Activated CD4-positive, alpha-beta T cell treated with anti-CD3 and anti-CD28 coated beads, Interleukin-2, amount 10 ng/mL, durations not matched to agents 7 days and 5 days (primary cell): Measurements from ENCODE around the gene NRARP. TPM values are rescaled to one million over a fixed set of nuclear protein-coding genes. Genes with fewer than 3 reads are reported as not detected.

Experiments
- CTCF ChIA-PET: fragments of 350-600 bp; sonication (Branson Sonifier 250); formaldehyde crosslinking; loops from one replicate; lab custom pipeline; 2021; ENCODE audit warnings: antibody characterized with exemption; lab: Charles Lee
- POLR2A ChIA-PET: fragments of 350-600 bp; sonication (Branson Sonifier 250); formaldehyde crosslinking; loops from one replicate; lab custom pipeline; 2021; ENCODE audit warnings: antibody characterized with exemption; lab: Charles Lee
- DNase-seq: peaks from one replicate; pipeline ENCODE4 v3.0.0-alpha.2; 2020
- H3K27ac Mint-ChIP-seq: one replicate; pipeline ENCODE4 v1.8.0; 2021; ENCODE audit warnings: mild to moderate bottlenecking, moderate library complexity, mixed read lengths
- H3K27me3 Mint-ChIP-seq: one replicate; pipeline ENCODE4 v1.8.0; 2021; ENCODE audit warnings: mixed read lengths
- H3K36me3 Mint-ChIP-seq: one replicate; pipeline ENCODE4 v1.8.0; 2021; ENCODE audit warnings: low read depth, mixed read lengths
- H3K4me1 Mint-ChIP-seq: one replicate; pipeline ENCODE4 v1.8.0; 2021; ENCODE audit warnings: mixed read lengths
- H3K4me3 Mint-ChIP-seq: one replicate; pipeline ENCODE4 v1.8.0; 2021; ENCODE audit warnings: mild to moderate bottlenecking, moderate library complexity, mixed read lengths
- H3K9me3 Mint-ChIP-seq: one replicate; pipeline ENCODE4 v1.8.0; 2021; ENCODE audit warnings: mixed read lengths
- total RNA-seq, 2 experiments: library from RNA; stranded (reverse); gene quantifications; one replicate each; pipeline ENCODE4 v1.2.3, GENCODE V29; 2021

The NRARP gene
- total RNA-seq, 2 experiments from 2014 or later: 0.32 to 0.44 TPM

GRCh38 chr9:137319011-137319738, 17.1 kb upstream of the NRARP start:
- Mint-ChIP-seq H3K36me3 (no peaks in the 10 kb centered on the region), H3K4me1 (peaks cover 8% of the 10 kb centered on the region), H3K27ac (no peak overlapping the region), H3K9me3 (no peaks in the 10 kb centered on the region), H3K4me3 (no peak overlapping the region), H3K27me3 (peaks cover 3% of the 10 kb centered on the region)
- CTCF ChIA-PET: interaction anchor here (1.2 kb wide), 1 partner anchor 17 kb away, joined by 4 read pairs; the partner anchor contains the start of gene NRARP
- DNase-seq: no peak
- POLR2A ChIA-PET: no interaction called here

DNA sequence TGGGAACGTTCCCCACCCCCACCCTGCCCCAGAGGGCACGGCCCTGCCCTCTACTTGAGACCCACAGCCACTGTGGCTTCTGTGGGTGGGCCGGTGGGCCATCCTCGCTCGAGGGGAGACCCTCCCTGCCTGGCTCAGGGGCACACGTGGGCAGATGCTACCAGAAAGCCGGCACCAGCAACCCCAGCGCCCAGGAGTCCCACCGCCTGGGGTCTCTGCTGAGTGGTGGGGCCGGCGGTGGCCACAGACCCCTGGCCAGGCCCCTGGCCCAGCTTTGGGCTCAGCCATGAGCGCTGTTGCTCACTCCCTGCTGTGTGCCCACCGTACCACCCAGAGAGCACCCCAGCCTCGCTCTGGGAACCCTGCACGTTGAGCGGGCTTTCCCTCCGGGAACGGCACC, 16.5 kb upstream of the NRARP start:
- Mint-ChIP-seq H3K4me3 (no peak overlapping the region), H3K9me3 (no peaks in the 10 kb centered on the region), H3K36me3 (no peaks in the 10 kb centered on the region), H3K27me3 (peaks cover 3% of the 10 kb centered on the region), H3K27ac (no peak overlapping the region), H3K4me1 (peaks cover 8% of the 10 kb centered on the region)
- DNase-seq: no peak
- ChIA-PET CTCF (interaction anchor here (1.2 kb wide), 1 partner anchor 17 kb away, joined by 4 read pairs; the partner anchor contains the start of gene NRARP), POLR2A (no interaction called here)

- CTCF ChIA-PET: interaction anchor here (0.6 to 1.2 kb wide), 2 partner anchors 16 to 619 kb away, joined by 3 to 4 read pairs; partner anchors contain the start of gene NRARP
- H3K4me1 Mint-ChIP-seq: peaks cover 8% of the 10 kb centered on the region
Observed at GRCh38 chr9:137317718-137318511, 15.8 kb upstream of the NRARP start.

DNA sequence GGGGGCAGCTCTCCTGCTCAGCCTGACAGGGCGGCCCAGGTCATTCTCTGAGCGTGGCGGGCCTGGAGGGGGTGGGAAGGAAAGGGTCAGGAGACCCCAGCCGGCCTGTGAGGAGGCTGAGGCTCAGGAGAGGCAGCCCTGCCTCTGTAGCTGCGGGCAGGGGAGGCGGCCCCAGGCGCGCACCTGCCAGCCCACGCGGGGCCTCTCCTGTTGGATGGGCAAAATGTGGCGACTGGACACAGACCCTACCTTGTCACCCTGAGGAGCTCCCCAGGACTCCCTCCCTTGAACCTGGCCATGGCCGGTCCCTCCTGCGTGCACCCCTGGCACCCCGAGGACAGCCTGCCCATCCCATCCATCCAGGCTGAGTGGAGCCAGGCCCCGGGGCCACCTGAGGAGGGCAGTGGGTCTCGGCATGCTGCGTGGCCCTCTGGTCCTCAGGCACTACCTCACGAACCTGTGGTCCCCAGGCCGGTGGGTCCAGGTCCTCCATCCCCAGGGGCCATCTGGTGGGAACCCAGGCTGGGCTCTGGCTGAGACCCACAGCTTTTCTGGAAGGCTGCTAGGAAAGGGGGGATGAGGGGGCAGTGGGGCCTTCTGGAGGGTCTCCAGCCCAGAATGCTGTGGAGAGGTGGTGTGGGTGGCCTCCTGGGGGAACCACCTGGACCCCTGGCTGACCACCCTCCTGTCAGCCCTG, 15.1 kb upstream of the NRARP start:
- ChIA-PET CTCF (interaction anchor here (0.6 to 1.5 kb wide), 2 partner anchors 15 to 618 kb away, joined by 3 to 7 read pairs; partner anchors contain the start of gene NRARP), POLR2A (no interaction called here)
- H3K27me3 Mint-ChIP-seq: peaks cover 3% of the 10 kb centered on the region
- no peaks in the 10 kb centered on the region for H3K9me3 Mint-ChIP-seq
- no peaks in the 10 kb centered on the region for H3K36me3 Mint-ChIP-seq
- peaks cover 7% of the 10 kb centered on the region for H3K4me1 Mint-ChIP-seq
- no peak overlapping the region for H3K27ac Mint-ChIP-seq
- H3K4me3 Mint-ChIP-seq: no peak overlapping the region
- DNase-seq: peak; percentile 6

More at GRCh38 chr9:137317718-137318511, 15.8 kb upstream of the NRARP start:
- Mint-ChIP-seq H3K27me3 (peaks cover 3% of the 10 kb centered on the region), H3K9me3 (no peaks in the 10 kb centered on the region), H3K4me3 (no peak overlapping the region), H3K36me3 (no peaks in the 10 kb centered on the region), H3K27ac (no peak overlapping the region)
- no peak for DNase-seq
- POLR2A ChIA-PET: no interaction called here

DNA sequence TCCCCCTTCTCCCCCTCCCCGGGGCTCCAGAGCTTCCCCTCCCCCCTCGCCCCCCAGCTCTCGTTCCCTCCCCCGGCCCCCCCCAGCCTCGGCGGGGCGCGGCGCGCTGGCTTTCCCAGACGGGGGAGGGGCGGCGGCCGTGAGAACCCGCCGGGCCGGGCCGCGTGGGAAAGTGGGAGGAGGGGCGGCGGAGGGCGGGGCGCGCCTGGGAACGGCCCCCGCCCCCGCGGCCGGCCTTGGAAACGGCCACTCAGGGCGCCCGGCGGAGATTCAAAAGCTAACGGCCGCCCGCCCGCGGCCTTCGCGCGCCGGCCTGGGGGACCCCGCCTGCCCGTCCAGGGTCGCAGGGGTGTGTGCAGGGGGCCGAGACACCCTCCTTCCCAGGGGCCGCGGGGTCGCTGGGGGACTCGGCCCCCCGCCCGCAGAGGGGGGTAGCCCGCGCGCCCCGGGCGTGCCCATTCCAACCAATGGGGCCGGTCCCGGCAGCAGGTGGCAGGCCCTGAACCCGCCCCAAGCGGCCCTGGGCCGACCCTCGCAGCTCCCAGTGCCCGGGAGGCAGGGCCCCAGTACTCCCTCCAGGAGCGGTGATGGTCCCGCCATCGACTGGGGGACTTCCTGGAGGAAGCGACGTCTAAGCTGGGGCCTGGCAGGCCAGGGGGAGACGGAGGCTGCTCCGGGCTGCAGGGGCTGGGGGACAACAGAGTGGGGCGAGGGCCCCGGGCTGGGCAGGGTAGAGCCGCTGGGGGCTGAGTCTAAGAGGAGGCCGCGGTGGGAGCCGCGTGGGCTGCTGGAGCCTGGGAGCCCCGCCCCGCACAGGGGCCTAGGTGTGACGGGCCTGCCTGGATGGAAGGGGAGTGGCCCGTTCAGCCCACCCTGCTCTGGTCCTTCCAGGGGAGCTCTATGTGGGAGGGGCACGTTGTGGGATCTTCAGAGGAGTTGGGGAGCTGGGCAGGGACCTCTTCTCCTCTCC, 14.2 kb upstream of the NRARP start:
- POLR2A ChIA-PET: no interaction called here
- no peaks in the 10 kb centered on the region for H3K36me3 Mint-ChIP-seq
- H3K4me1 Mint-ChIP-seq: peaks cover 4% of the 10 kb centered on the region
- DNase-seq: peak; percentile 5
- H3K9me3 Mint-ChIP-seq: no peaks in the 10 kb centered on the region
- no peak overlapping the region for H3K27ac Mint-ChIP-seq
- H3K4me3 Mint-ChIP-seq: no peak overlapping the region
- CTCF ChIA-PET: interaction anchor here (0.5 to 1.5 kb wide), 2 partner anchors 14 to 159 kb away, joined by 3 to 7 read pairs; partner anchors contain the start of gene NRARP
- H3K27me3 Mint-ChIP-seq: peaks cover 3% of the 10 kb centered on the region

GRCh38 chr9:137315581-137316011, 13.5 kb upstream of the NRARP start:
- Mint-ChIP-seq H3K27me3 (peaks cover 3% of the 10 kb centered on the region), H3K4me1 (peaks cover 2% of the 10 kb centered on the region), H3K27ac (no peak overlapping the region), H3K9me3 (no peaks in the 10 kb centered on the region), H3K36me3 (no peaks in the 10 kb centered on the region), H3K4me3 (no peak overlapping the region)
- ChIA-PET POLR2A (no interaction called here), CTCF (no interaction called here)
- DNase-seq: no peak

DNA sequence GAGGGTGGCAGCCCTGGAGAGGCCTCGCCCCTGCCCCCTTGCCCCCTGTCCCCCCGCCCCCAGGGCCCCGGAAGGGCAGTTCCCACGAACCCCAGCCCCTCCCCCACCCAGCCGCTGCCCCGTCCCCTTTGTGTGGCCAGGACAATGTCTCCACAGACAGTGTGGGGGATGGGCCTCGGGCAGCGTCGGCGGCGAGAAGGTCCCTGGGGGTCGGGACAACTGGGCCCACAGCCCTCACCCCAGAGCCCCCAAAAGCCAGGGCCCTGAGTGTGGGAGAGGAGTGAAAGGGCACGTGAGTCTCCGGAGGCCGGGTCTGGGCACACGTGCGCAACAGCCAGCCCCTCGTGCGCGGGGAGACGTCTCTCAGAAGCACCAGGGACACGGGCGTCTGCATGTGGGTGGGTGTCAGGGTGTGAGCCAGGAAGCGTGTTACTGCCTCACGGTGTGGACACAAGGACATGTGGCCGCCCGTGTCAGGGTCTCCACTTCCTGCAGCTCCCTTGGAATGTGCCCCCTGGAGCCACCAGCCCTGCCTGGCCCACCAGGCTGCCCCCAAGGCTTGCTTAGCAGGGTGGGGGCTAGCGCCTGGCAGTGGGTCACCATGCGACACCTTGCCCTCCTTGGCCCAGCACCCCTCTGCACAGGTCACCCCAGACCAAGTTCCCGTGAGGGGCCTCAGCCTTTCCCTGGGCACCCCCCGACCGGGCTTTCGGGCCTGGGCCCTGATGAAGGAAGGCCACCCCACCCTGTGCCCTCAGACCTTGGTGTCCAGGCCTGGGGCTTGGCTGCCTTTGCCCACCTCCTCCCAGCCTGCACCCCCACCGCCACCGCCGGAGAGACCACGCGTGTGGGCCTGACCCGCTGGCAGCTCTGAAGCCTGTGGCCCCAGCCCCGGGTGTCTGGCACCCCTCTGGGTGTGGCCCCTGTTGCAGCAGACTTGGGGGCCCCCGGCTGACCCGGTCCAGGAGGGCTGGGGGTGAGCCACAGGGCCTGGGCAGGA, 12.8 kb upstream of the NRARP start:
- no peaks in the 10 kb centered on the region for H3K36me3 Mint-ChIP-seq
- H3K4me3 Mint-ChIP-seq: no peak overlapping the region
- no peak overlapping the region for H3K27ac Mint-ChIP-seq
- POLR2A ChIA-PET: no interaction called here
- H3K9me3 Mint-ChIP-seq: no peaks in the 10 kb centered on the region
- DNase-seq: peak; percentile 5
- H3K4me1 Mint-ChIP-seq: no peaks in the 10 kb centered on the region
- CTCF ChIA-PET: no interaction called here
- H3K27me3 Mint-ChIP-seq: peaks cover 3% of the 10 kb centered on the region

GRCh38 chr9:137313956-137314560, 12.0 kb upstream of the NRARP start:
- POLR2A ChIA-PET: no interaction called here
- no peak overlapping the region for H3K27ac Mint-ChIP-seq

DNA sequence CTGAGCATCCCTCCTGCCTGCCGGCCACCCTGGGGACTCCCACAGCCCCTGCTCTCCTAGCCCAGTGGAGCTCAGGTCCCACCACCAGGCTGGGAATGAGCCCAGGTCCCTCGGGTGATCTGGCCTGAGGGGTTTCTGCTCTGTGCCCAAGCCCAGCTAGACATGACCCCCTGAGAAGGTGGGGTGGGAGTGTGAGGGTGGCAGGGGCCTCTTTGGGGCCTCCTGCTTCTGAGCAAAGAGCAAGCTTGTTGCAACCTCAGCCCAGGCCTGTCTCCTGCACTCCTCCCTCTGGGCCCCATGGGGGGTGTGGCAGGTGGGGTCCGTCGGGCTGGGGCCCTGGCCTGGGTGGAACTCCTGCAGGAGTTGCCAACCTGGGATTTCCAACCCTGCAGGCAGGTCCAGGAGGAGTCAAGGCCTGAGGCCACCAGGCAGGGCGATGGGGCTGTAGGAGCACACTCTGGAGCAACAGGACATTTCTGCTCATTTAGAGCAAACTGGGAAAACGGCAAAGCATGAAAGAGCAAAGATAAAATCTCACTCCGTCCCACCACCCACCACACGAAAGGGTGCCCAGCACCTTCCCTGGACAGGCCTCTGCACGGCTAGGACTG, 11.4 kb upstream of the NRARP start:
- CTCF ChIA-PET: interaction anchor here (1.0 to 1.6 kb wide), 2 partner anchors 10 to 110 kb away, joined by 3 to 4 read pairs; partner anchors contain the start of genes EXD3 and NOXA1
- H3K27ac Mint-ChIP-seq: no peak overlapping the region
- POLR2A ChIA-PET: no interaction called here
- H3K36me3 Mint-ChIP-seq: no peaks in the 10 kb centered on the region
- DNase-seq: no peak
- no peak overlapping the region for H3K4me3 Mint-ChIP-seq
- no peaks in the 10 kb centered on the region for H3K9me3 Mint-ChIP-seq
- peaks cover 3% of the 10 kb centered on the region for H3K27me3 Mint-ChIP-seq
- no peaks in the 10 kb centered on the region for H3K4me1 Mint-ChIP-seq

More at GRCh38 chr9:137313956-137314560, 12.0 kb upstream of the NRARP start:
- Mint-ChIP-seq H3K4me3 (no peak overlapping the region), H3K4me1 (no peaks in the 10 kb centered on the region), H3K9me3 (no peaks in the 10 kb centered on the region), H3K36me3 (no peaks in the 10 kb centered on the region), H3K27me3 (peaks cover 3% of the 10 kb centered on the region)
- DNase-seq: no peak
- CTCF ChIA-PET: interaction anchor here (1.0 kb wide), 1 partner anchor 109 kb away, joined by 3 read pairs; the partner anchor contains the start of genes EXD3 and NOXA1

DNA sequence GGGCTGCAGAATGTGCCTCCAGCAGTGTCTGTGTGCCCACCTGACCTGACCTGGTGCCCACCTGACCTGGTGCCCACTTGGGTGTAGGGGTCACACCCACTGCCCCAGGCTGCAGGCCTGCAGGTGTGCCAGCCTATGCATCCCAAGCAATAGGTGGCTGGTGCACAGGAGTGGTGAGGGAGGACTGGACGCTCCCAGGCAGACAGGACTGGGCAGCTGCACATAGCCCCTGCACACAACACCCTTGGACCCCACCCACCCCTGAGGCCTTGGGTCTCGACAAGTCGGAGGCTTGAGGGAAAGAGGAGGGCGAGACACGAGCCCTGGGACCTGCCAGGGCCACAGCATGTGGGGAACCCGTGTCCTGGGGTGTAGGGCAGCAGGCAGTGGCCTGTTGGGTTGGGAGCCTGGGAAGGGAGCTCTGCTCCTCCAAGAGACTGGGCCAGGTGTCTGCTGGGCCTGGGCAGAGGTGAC, 10.8 kb upstream of the NRARP start:
- Mint-ChIP-seq H3K9me3 (no peaks in the 10 kb centered on the region), H3K4me1 (no peaks in the 10 kb centered on the region), H3K27ac (no peak overlapping the region), H3K4me3 (no peak overlapping the region), H3K27me3 (peaks cover 3% of the 10 kb centered on the region), H3K36me3 (no peaks in the 10 kb centered on the region)
- ChIA-PET CTCF (interaction anchor here (1.6 kb wide), 1 partner anchor 9 kb away, joined by 4 read pairs; no protein-coding TSS in a partner anchor), POLR2A (no interaction called here)
- DNase-seq: no peak
